Left lung (tissue), 10 donors: Measurements from ENCODE around the gene GRID1. TPM values are rescaled to one million over a fixed set of nuclear protein-coding genes. Genes with fewer than 3 reads are reported as not detected.

Source experiments
- ATAC-seq: fragments of 200-7000 bp; cut with Tn5 transposase; one replicate; pipeline ENCODE4 v1.9.1; 2020; ENCODE audit warnings: moderate library complexity
- DNase-seq, 4 donors: peaks; one replicate each; pipeline ENCODE4 v3.0.0-alpha.2; 2013 to 2020
- H3K27ac ChIP-seq, 2 donors: fragments of 200-600 bp; sonication (generic) in 1 of 2; one replicate each; pipeline versions ENCODE4 v1.5.0 to v1.8.0; 2020 to 2021
- H3K27me3 ChIP-seq, 2 donors: fragments of 200-600 bp; sonication (generic) in 1 of 2; one replicate each; pipeline versions ENCODE4 v1.5.0 to v1.8.0; 2020 to 2021
- H3K36me3 ChIP-seq, 2 donors: fragments of 200-600 bp; sonication (generic) in 1 of 2; one replicate each; pipeline versions ENCODE4 v1.5.0 to v1.8.0; 2020 to 2021
- H3K4me1 ChIP-seq, 2 donors: fragments of 200-600 bp; one replicate each; pipeline ENCODE4 v1.8.0; 2021
- H3K4me3 ChIP-seq, 2 donors: fragments of 200-600 bp; sonication (generic) in 1 of 2; one replicate each; pipeline versions ENCODE4 v1.5.0 to v1.8.0; 2020 to 2021; ENCODE audit warnings: mild to moderate bottlenecking in 1 of 2
- H3K9me3 ChIP-seq, 2 donors: fragments of 200-600 bp; sonication (generic) in 1 of 2; one replicate each; pipeline versions ENCODE4 v1.5.0 to v1.8.0; 2020 to 2021
- intact Hi-C, 2 donors: fragments of 100-400 bp; cut with DNase I; formaldehyde crosslinking; loops; one replicate each; pipeline versions ENCODE4 v1.11.2 to v1.14.2; 2022
- polyA plus RNA-seq, 6 donors: library from polyadenylated mRNA; unstranded; fragments of 120-200 nt; gene quantifications; one replicate each; pipeline ENCODE4 v1.2.1, GENCODE V29; 2013; ENCODE audit not compliant: insufficient read length in 6 of 6
- total RNA-seq, 2 donors: library from RNA; stranded (reverse); fragmentation: NEBNext Ultra II Directional; extraction: Animal tissue kit (Norgen Biotek cat#: 25700); gene quantifications; one replicate each; pipeline ENCODE4 v1.2.1, GENCODE V29; 2021
- TF ChIP-seq, protein P1 (sequence below), 2 donors: fragments of 200-600 bp; sonication (generic) in 1 of 2; IDR thresholded peaks; one replicate each; pipeline versions ENCODE4 v1.5.0 to v1.8.0; 2021; ENCODE audit warnings: antibody characterized with exemption in 2 of 2
- donor health status: DM: no; HTN: yes; CAD: no.
- donor health status: DM: no; HTN: no; CAD: no.

GRID1 gene
- total and polyA plus RNA-seq, 8 donors: 0.81 to 2.6 (median 1.2) TPM

DNA sequence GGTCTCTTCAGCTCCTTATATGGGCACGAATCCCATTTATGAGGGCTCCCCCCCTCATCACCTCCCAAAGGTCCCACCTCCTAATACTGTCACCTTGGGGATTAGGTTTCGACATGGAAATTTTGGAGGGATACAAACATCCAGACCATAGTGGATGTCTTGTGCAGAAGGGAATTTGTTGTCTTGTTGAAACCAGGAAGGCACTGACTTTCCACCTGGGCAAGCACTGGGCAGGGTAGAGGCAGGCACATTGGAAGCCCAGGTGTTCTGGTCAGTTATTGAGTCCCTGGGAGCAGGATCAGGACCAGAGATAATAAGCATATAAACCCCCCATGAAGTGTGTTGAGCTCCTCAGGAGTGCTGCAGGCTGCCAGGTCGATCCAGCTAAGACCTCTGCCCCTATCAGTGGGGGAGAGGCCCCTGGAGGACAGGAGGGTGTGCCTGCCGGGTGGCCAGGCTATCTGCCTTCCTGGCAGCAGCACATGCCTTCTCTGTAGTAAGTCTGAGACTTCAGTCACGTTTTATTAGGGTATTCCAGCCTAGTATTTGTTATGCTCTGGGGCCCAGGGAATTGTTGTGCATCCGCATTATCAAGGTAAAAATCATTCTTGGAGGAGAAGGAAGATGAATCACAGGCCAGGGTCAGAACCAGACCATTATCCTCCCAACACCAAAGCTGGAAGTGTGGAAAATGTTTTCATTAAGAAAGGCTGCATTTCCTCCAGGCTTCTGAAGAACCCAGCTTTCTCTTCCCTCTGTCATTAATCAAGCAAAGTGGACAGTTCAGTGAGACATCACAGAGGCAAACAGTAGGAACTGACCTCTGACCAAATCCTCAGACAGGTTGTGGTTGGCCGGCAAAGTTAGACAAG is 503.1 kb downstream of the GRID1 start:
- ATAC-seq: no peak
- TF ChIP-seq, protein P1, sequence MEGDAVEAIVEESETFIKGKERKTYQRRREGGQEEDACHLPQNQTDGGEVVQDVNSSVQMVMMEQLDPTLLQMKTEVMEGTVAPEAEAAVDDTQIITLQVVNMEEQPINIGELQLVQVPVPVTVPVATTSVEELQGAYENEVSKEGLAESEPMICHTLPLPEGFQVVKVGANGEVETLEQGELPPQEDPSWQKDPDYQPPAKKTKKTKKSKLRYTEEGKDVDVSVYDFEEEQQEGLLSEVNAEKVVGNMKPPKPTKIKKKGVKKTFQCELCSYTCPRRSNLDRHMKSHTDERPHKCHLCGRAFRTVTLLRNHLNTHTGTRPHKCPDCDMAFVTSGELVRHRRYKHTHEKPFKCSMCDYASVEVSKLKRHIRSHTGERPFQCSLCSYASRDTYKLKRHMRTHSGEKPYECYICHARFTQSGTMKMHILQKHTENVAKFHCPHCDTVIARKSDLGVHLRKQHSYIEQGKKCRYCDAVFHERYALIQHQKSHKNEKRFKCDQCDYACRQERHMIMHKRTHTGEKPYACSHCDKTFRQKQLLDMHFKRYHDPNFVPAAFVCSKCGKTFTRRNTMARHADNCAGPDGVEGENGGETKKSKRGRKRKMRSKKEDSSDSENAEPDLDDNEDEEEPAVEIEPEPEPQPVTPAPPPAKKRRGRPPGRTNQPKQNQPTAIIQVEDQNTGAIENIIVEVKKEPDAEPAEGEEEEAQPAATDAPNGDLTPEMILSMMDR (IDR thresholded peaks at IDR 0.05): no peak
- intact Hi-C loops: no loop called here

DNA sequence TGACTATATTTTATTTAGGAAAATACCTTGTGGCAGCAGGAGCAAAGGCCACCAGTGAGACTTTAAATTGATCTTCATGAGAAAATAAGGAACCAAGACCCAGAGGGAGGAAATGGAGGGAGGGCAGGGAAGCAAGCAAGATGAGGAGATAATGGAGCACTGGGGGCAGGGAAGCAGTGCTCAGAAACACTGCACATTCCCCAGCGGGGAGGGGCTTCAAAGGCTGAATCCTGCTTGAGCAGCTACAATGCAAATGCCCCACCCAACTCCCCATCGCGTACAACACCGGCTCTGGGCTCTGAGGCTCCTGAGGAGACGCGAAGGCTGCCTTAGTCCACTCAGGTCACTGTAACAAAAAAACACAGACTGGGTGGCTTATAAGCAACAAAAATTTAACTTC is 503.8 kb downstream of the GRID1 start:
- Histone ChIP-seq H3K4me1 (no peaks in the 10 kb centered on the region), H3K27ac (no peak overlapping the region), H3K36me3 (no peaks in the 10 kb centered on the region), H3K9me3 (no peaks in the 10 kb centered on the region), H3K27me3 (no peaks in the 10 kb centered on the region), H3K4me3 (no peak overlapping the region)
- intact Hi-C loops: no loop called here
- TF ChIP-seq, protein P1 (IDR thresholded peaks at IDR 0.05): no peak
- ATAC-seq (no peak), DNase-seq (no peak)

More for the DNA sequence above, 503.1 kb downstream of the GRID1 start:
- Histone ChIP-seq H3K9me3 (no peaks in the 10 kb centered on the region), H3K27ac (no peak overlapping the region), H3K4me1 (no peaks in the 10 kb centered on the region), H3K27me3 (no peaks in the 10 kb centered on the region), H3K4me3 (no peak overlapping the region), H3K36me3 (no peaks in the 10 kb centered on the region)
- DNase-seq: no peak

DNA sequence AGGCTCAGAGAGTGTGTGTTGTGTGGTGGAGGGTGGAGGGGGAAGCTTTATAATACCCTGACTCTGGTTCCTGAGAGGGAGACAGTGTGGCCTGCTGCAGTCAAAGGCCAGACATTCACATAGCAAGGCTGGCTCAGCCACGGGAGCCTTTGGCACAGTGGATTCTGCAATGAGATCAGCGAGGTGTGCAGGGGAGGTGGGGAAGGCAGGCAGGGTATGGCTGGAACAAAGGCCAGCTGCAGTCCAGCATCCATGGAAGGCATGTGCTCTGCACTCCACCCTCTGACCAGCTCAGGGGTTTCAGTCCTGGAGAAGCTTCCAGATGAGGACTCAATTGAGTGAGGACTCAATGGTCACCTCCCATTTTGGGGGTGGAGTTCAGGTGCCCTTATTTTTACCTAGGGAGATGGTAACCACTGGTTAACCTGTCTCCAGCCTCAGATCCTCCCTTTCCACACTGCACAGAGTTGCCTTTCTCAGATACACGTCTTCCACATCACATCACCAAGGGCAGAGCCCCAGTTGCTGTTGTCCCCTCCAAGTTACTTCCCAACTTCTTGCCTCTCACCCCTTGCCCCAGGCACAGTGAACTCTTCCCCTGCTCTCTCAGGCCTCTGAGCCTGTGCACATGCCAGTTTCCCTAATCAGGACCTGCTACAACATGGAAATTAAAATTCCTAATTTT is 504.9 kb downstream of the GRID1 start:
- ATAC-seq: no peak
- Histone ChIP-seq H3K4me1 (no peaks in the 10 kb centered on the region), H3K27ac (no peak overlapping the region), H3K9me3 (no peaks in the 10 kb centered on the region), H3K36me3 (no peaks in the 10 kb centered on the region), H3K4me3 (no peak overlapping the region), H3K27me3 (no peaks in the 10 kb centered on the region)
- no peak for DNase-seq
- TF ChIP-seq, protein P1 (IDR thresholded peaks at IDR 0.05): no peak
- intact Hi-C loops: no loop called here

DNA sequence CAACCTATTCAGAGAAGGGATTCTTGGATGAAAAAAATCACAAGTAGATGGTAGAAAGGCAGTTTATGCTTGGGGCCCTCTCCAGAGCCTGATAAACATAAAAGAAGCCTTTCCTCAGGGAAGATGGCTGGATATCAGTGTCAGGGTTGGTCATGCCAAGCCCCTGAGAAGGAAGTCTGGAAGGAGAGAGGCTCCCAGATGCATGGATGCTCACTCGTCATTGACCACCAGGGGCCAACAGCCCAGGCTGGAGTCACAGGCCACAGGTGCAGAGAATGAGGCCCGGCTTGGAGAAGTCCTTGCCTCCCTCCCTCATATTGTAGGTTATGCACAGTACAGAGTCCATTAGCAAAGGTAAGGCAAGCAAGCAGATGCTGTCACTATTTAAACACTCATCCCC is 506.7 kb downstream of the GRID1 start:
- no peak for ATAC-seq
- Histone ChIP-seq H3K4me1 (no peaks in the 10 kb centered on the region), H3K27me3 (no peaks in the 10 kb centered on the region), H3K4me3 (no peak overlapping the region), H3K36me3 (no peaks in the 10 kb centered on the region), H3K9me3 (peaks cover 0 to 4% of the 10 kb centered on the region in 2 donors), H3K27ac (no peak overlapping the region)
- intact Hi-C loops: no loop called here
- DNase-seq: no peak
- TF ChIP-seq, protein P1 (IDR thresholded peaks at IDR 0.05): no peak

DNA sequence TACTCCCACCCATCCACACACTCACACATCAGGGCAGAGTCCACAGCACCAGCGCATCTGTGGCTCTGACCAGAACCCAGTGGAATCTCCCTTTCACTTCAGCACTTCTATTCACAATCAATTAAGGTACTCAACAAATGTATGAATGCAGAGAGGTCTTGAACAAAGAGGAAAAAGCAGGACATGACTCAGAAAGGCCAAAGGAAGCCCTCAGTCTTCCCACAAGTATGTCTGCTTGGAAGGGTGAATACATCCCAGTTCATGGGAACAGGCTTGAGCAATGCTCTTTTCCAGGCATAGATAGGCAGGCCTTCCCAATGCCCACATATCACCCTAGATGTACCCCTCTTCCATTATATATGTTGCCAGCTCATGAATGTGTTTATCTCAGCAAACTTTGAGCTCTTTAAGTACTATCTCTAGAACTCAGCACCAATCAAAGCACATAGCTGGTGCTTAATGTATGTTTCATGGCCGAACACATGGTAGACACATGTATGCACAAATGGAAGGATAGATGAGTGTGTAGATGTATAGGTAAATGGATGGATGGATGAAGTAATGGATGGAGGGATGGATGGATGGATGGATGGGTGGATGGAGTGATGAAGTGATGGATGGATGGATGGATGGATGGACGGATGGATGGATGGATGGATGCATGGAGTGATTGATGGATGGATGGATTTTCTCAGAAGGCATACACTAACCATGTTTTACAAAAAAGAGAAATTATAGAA is 507.6 kb downstream of the GRID1 start:
- intact Hi-C loops: no loop called here
- Histone ChIP-seq H3K36me3 (no peaks in the 10 kb centered on the region), H3K27me3 (no peaks in the 10 kb centered on the region), H3K27ac (no peak overlapping the region), H3K4me3 (no peak overlapping the region), H3K4me1 (no peaks in the 10 kb centered on the region), H3K9me3 (peaks cover 0 to 4% of the 10 kb centered on the region in 2 donors)
- TF ChIP-seq, protein P1 (IDR thresholded peaks at IDR 0.05): no peak
- DNase-seq: no peak
- no peak for ATAC-seq
